H9 (cell line): ENCODE results near the gene PTPN3. TPM values are rescaled to one million over a fixed set of nuclear protein-coding genes. Genes with fewer than 3 reads are reported as not detected.

Experiments
- DNase-seq: peaks from one replicate; pipeline ENCODE4 v3.0.0-alpha.2; 2017
- H2AFZ ChIP-seq: one replicate; pipeline ENCODE4 v1.6.1; 2013; ENCODE audit warnings: mild to moderate bottlenecking, low read length, control low read depth, moderate library complexity
- H2AK5ac ChIP-seq: 2 replicates; pipeline ENCODE4 v1.6.1; 2013; ENCODE audit warnings: low read length, control low read depth, mixed read lengths; ENCODE audit not compliant: insufficient read length
- H2BK120ac ChIP-seq: one replicate; pipeline ENCODE4 v1.6.1; 2013; ENCODE audit warnings: low read depth, mild to moderate bottlenecking, low read length, control low read depth, inconsistent platforms; ENCODE audit not compliant: poor library complexity, severe bottlenecking
- H2BK12ac ChIP-seq: 2 replicates; pipeline ENCODE4 v1.6.1; 2013; ENCODE audit warnings: low read length, control low read depth, mixed read lengths, low read depth; ENCODE audit not compliant: insufficient read length
- H2BK15ac ChIP-seq: 2 replicates; pipeline ENCODE4 v1.6.1; 2013; ENCODE audit warnings: low read depth, low read length, control low read depth
- H2BK20ac ChIP-seq: one replicate; pipeline ENCODE4 v1.6.1; 2013; ENCODE audit warnings: low read depth, mild to moderate bottlenecking, low read length, control low read depth, inconsistent platforms; ENCODE audit not compliant: poor library complexity, severe bottlenecking
- H2BK5ac ChIP-seq: 2 replicates; pipeline ENCODE4 v1.6.1; 2013; ENCODE audit warnings: low read length, control low read depth, mixed read lengths; ENCODE audit not compliant: insufficient read length
- H3K14ac ChIP-seq: 2 replicates; pipeline ENCODE4 v1.6.1; 2013; ENCODE audit warnings: low read length, control low read depth; ENCODE audit not compliant: insufficient read depth
- H3K18ac ChIP-seq: 2 replicates; pipeline ENCODE4 v1.6.1; 2013; ENCODE audit warnings: low read depth, mild to moderate bottlenecking, mixed read lengths, low read length, control low read depth; ENCODE audit not compliant: insufficient read length
- H3K23ac ChIP-seq: 2 replicates; pipeline ENCODE4 v1.6.1; 2013; ENCODE audit warnings: low read length, control low read depth, mixed read lengths, low read depth; ENCODE audit not compliant: insufficient read length
- H3K23me2 ChIP-seq: 2 replicates; pipeline ENCODE4 v1.6.1; 2013; ENCODE audit warnings: low read depth, mild to moderate bottlenecking, mixed read lengths, low read length, control low read depth; ENCODE audit not compliant: insufficient read length, poor library complexity, severe bottlenecking
- H3K27ac ChIP-seq: 2 replicates; pipeline ENCODE4 v1.5.1; 2013; ENCODE audit warnings: low read length, control low read depth, mixed read lengths, low read depth; ENCODE audit not compliant: insufficient read length
- H3K27me3 ChIP-seq: 2 replicates; pipeline ENCODE4 v1.6.1; 2013; ENCODE audit warnings: low read length, control low read depth, inconsistent platforms; ENCODE audit not compliant: insufficient read depth
- H3K4ac ChIP-seq: 2 replicates; pipeline ENCODE4 v1.6.1; 2013; ENCODE audit warnings: low read depth, mild to moderate bottlenecking, control low read depth, inconsistent platforms, low read length, moderate library complexity
- H3K4me1 ChIP-seq: 2 replicates; pipeline ENCODE4 v1.6.1; 2013; ENCODE audit warnings: low read length, control low read depth, inconsistent platforms; ENCODE audit not compliant: insufficient read depth
- H3K4me2 ChIP-seq: 2 replicates; pipeline ENCODE4 v1.6.1; 2013; ENCODE audit warnings: low read length, control low read depth, mixed read lengths; ENCODE audit not compliant: insufficient read length, insufficient read depth
- H3K56ac ChIP-seq: 2 replicates; pipeline ENCODE4 v1.6.1; 2013; ENCODE audit warnings: low read depth, mild to moderate bottlenecking, mixed read lengths, low read length, control low read depth; ENCODE audit not compliant: insufficient read length
- H3K79me1 ChIP-seq: 2 replicates; pipeline ENCODE4 v1.6.1; 2013; ENCODE audit warnings: low read depth, mild to moderate bottlenecking, moderate library complexity, low read length, control low read depth, inconsistent platforms; ENCODE audit not compliant: insufficient read depth, poor library complexity, severe bottlenecking
- H3K79me2 ChIP-seq: 2 replicates; pipeline ENCODE4 v1.6.1; 2013; ENCODE audit warnings: low read length, control low read depth, inconsistent platforms; ENCODE audit not compliant: insufficient read depth
- H3K9ac ChIP-seq: 2 replicates; pipeline ENCODE4 v1.6.1; 2013; ENCODE audit warnings: low read length, control low read depth, mixed read lengths; ENCODE audit not compliant: insufficient read length; ENCODE audit errors: extremely low read depth
- H3K9me3 ChIP-seq: one replicate; pipeline ENCODE4 v1.6.1; 2013; ENCODE audit warnings: low read depth, low read length, inconsistent platforms; ENCODE audit not compliant: control insufficient read depth
- H3T11ph ChIP-seq: one replicate; pipeline ENCODE4 v1.6.1; 2013; ENCODE audit warnings: mild to moderate bottlenecking, low read length, control low read depth, inconsistent platforms
- H4K20me1 ChIP-seq: one replicate; pipeline ENCODE4 v1.6.1; 2013; ENCODE audit not compliant: control insufficient read depth, insufficient read length, insufficient read depth
- H4K5ac ChIP-seq: 2 replicates; pipeline ENCODE4 v1.6.1; 2013; ENCODE audit warnings: low read depth, mild to moderate bottlenecking, mixed read lengths, low read length, control low read depth; ENCODE audit not compliant: insufficient read length
- H4K8ac ChIP-seq: replicated peaks from 2 replicates; pipeline ENCODE4 v1.6.1; 2013; ENCODE audit warnings: low read length, control low read depth, mixed read lengths, low read depth; ENCODE audit not compliant: insufficient read length
- H4K91ac ChIP-seq: 2 replicates; pipeline ENCODE4 v1.6.1; 2013; ENCODE audit warnings: low read depth, mild to moderate bottlenecking, moderate library complexity, mixed read lengths, low read length, control low read depth; ENCODE audit not compliant: insufficient read length
- H3K27ac Mint-ChIP-seq, 3 experiments: 2 replicates in 2 of 3; 3 replicates in 1 of 3; pipeline ENCODE4 v1.8.0; 2020 to 2021; ENCODE audit warnings: mixed read lengths in 3 of 3, mild to moderate bottlenecking in 1 of 3, moderate library complexity in 1 of 3
- H3K27me3 Mint-ChIP-seq: 2 replicates; pipeline ENCODE4 v1.8.0; 2021; ENCODE audit warnings: low read depth, mild to moderate bottlenecking, moderate library complexity, mixed read lengths
- H3K36me3 Mint-ChIP-seq, 3 experiments: 2 replicates in 2 of 3; 3 replicates in 1 of 3; pipeline ENCODE4 v1.8.0; 2020 to 2021; ENCODE audit warnings: low read depth in 3 of 3, mixed read lengths in 3 of 3; ENCODE audit not compliant: insufficient read depth in 1 of 3
- H3K4me1 Mint-ChIP-seq, 2 experiments: 2 replicates each; pipeline ENCODE4 v1.8.0; 2020; ENCODE audit warnings: mixed read lengths in 2 of 2
- H3K4me3 Mint-ChIP-seq, 2 experiments: 2 replicates in 1 of 2; 3 replicates in 1 of 2; pipeline ENCODE4 v1.8.0; 2020 to 2021; ENCODE audit warnings: mild to moderate bottlenecking in 2 of 2, mixed read lengths in 2 of 2, moderate library complexity in 1 of 2
- H3K9me3 Mint-ChIP-seq, 2 experiments: 2 replicates in 1 of 2; 3 replicates in 1 of 2; pipeline ENCODE4 v1.8.0; 2020; ENCODE audit warnings: mild to moderate bottlenecking in 2 of 2, mixed read lengths in 2 of 2, moderate library complexity in 1 of 2
- WGBS: extraction: QIAGEN DNeasy Blood & Tissue Kit; methylation state at CpG from one replicate; pipeline ENCODE4 v1.1.7; 2013; ENCODE audit warnings: missing lambda C conversion rate, low lambda C conversion rate, mixed read lengths; ENCODE audit not compliant: insufficient read length; ENCODE audit errors: extremely low coverage; 5-methylcytosine and 5-hydroxymethylcytosine counted together
- total RNA-seq: library from RNA; stranded (reverse); gene quantifications from 2 replicates; pipeline ENCODE4 v1.2.1, GENCODE V29; 2021
- TF ChIP-seq, protein P1 (sequence below): fragments of 200-600 bp; sonication (generic); conservative IDR thresholded peaks from 3 replicates; pipeline ENCODE4 v1.8.0; 2021; ENCODE audit warnings: antibody characterized with exemption, mild to moderate bottlenecking

PTPN3 gene
- total RNA-seq, 1 experiment from 2014 or later = 2.6 TPM

DNA sequence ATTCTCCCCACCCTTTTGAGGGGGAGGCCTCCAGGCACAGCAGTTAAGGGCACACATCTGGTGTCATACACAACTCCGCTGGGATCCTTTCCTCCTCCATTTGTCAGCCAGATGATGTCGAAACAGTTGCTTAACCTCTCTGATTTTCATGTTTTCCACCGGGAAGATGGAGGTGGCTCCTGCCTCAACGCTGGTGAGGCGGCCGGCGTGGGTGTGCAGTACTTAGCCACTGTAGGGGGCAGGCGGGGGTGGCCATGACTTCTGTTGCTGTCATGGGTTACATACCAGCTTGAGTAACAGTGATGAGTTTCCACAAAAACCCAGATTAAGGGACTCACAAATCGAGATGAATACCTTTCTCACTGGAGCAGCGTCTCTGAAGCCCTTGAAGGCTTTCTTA lies 114.2 kb downstream of the PTPN3 start:
- no peaks in the 10 kb centered on the region for H3K27me3 Mint-ChIP-seq
- no peaks in the 10 kb centered on the region for H3K4me1 ChIP-seq
- no peak overlapping the region for H3K56ac ChIP-seq
- H2AK5ac ChIP-seq = no peak overlapping the region
- no peak overlapping the region for H3K14ac ChIP-seq
- H2BK12ac ChIP-seq = no peak overlapping the region
- H3K23me2 ChIP-seq = no peaks in the 10 kb centered on the region
- no peak overlapping the region for H2AFZ ChIP-seq
- no peak overlapping the region for H3K4me3 Mint-ChIP-seq
- no peak overlapping the region for H2BK120ac ChIP-seq
- H3K18ac ChIP-seq = no peak overlapping the region
- H2BK5ac ChIP-seq = no peak overlapping the region
- H4K20me1 ChIP-seq = no peaks in the 10 kb centered on the region
- no peak overlapping the region for H4K5ac ChIP-seq
- no peak overlapping the region for H3K4me2 ChIP-seq
- H3K4ac ChIP-seq = no peak overlapping the region
- H3K9ac ChIP-seq = no peak overlapping the region
- TF ChIP-seq, protein P1, sequence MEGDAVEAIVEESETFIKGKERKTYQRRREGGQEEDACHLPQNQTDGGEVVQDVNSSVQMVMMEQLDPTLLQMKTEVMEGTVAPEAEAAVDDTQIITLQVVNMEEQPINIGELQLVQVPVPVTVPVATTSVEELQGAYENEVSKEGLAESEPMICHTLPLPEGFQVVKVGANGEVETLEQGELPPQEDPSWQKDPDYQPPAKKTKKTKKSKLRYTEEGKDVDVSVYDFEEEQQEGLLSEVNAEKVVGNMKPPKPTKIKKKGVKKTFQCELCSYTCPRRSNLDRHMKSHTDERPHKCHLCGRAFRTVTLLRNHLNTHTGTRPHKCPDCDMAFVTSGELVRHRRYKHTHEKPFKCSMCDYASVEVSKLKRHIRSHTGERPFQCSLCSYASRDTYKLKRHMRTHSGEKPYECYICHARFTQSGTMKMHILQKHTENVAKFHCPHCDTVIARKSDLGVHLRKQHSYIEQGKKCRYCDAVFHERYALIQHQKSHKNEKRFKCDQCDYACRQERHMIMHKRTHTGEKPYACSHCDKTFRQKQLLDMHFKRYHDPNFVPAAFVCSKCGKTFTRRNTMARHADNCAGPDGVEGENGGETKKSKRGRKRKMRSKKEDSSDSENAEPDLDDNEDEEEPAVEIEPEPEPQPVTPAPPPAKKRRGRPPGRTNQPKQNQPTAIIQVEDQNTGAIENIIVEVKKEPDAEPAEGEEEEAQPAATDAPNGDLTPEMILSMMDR = no peak
- no peak for DNase-seq
- no peaks in the 10 kb centered on the region for H3K79me2 ChIP-seq
- no peaks in the 10 kb centered on the region for H3K27me3 ChIP-seq
- peaks cover 4 to 10% of the 10 kb centered on the region in 2 experiments for H3K4me1 Mint-ChIP-seq
- H2BK20ac ChIP-seq = no peak overlapping the region
- no peak overlapping the region for H3K27ac Mint-ChIP-seq
- H3K36me3 Mint-ChIP-seq = peaks cover 0 to 5% (median 0%) of the 10 kb centered on the region in 3 experiments; a peak in 4 of 7 replicates
- H3K23ac ChIP-seq = no peak overlapping the region
- no peaks in the 10 kb centered on the region for H3K9me3 ChIP-seq
- no peak overlapping the region for H4K8ac ChIP-seq
- no peak overlapping the region for H4K91ac ChIP-seq
- no peak overlapping the region for H3T11ph ChIP-seq
- no CpG with 5 or more reads among the region's 10 CpGs for WGBS
- H3K79me1 ChIP-seq = no peaks in the 10 kb centered on the region
- no peaks in the 10 kb centered on the region for H3K9me3 Mint-ChIP-seq
- no peak overlapping the region for H3K27ac ChIP-seq
- no peak overlapping the region for H2BK15ac ChIP-seq
